Ishikawa (cell line): ENCODE measurements around the gene BBLN.

Experiments used
- MAX ChIP-seq: IDR thresholded peaks from 2 replicates; pipeline ENCODE4 v1.6.1; 2012
- NFIC ChIP-seq: IDR thresholded peaks from 2 replicates; pipeline ENCODE4 v1.6.1; 2012
- USF1 ChIP-seq: IDR thresholded peaks from 2 replicates; pipeline ENCODE4 v1.6.1; 2012
- YY1 ChIP-seq: IDR thresholded peaks from 2 replicates; pipeline ENCODE4 v1.6.1; 2012; ENCODE audit warnings: low read depth

- TF ChIP-seq MAX = no peak; the same call in none of the 2 replicates
- TF ChIP-seq YY1 = peak; percentile 43; the same call in 1 of the 2 replicates
- TF ChIP-seq NFIC = peak; percentile 96
- TF ChIP-seq USF1 = no peak
Observed at GRCh38 chr9:128149001-128149701, 10.9 kb upstream of the BBLN start, which contains the start of gene LCN2.
